Endothelial cell of umbilical vein (primary cell): ENCODE measurements around the gene GARIN5B. TPM values are rescaled to one million over a fixed set of nuclear protein-coding genes. Genes with fewer than 3 reads are reported as not detected.

ENCODE experiments used
- BruUV-seq: library from RNA; stranded (reverse); fragments of 400-500 nt; replicated peaks from 2 replicates; lab custom pipeline; 2021; lab: Mats Ljungman, UMichigan
- CTCF ChIA-PET: fragments of 300-600, 350-600 bp; sonication (Branson Sonifier 250); formaldehyde crosslinking; loops from one replicate; lab custom pipeline; 2021; ENCODE audit warnings: antibody characterized with exemption, inconsistent platforms; lab: Charles Lee
- POLR2A ChIA-PET: fragments of 300-600, 350-600 bp; sonication (Branson Sonifier 250); formaldehyde crosslinking; loops from one replicate; lab custom pipeline; 2021; ENCODE audit warnings: antibody characterized with exemption, inconsistent platforms; lab: Charles Lee
- DNase-seq: peaks from one replicate; pipeline ENCODE4 v3.0.0-alpha.2; 2011; ENCODE audit warnings: low read depth, low spot score
- FAIRE-seq: peaks from 2 replicates; lab custom pipeline; 2011; peaks lifted over from hg19 to GRCh38; lab: Jason Lieb, UNC
- H2AFZ ChIP-seq: 2 replicates; pipeline ENCODE4 v1.6.0; 2012; ENCODE audit warnings: low read depth, low read length, control low read depth, inconsistent platforms
- H3K27ac ChIP-seq: 2 replicates; pipeline ENCODE4 v1.5.1; 2011; ENCODE audit warnings: low read depth, mild to moderate bottlenecking, control low read depth, low read length, moderate library complexity; ENCODE audit not compliant: insufficient read depth
- H3K27me3 ChIP-seq, 2 experiments: 2 replicates each; pipeline versions ENCODE4 v1.6.0 to v1.6.1; 2011; ENCODE audit warnings: low read length in 2 of 2, mixed read lengths in 1 of 2; ENCODE audit not compliant: control insufficient read depth in 2 of 2, insufficient read depth in 2 of 2
- H3K36me3 ChIP-seq, 2 experiments: 2 replicates in 1 of 2; 3 replicates in 1 of 2; pipeline ENCODE4 v1.5.1; 2011; ENCODE audit warnings: low read length in 2 of 2, mild to moderate bottlenecking in 1 of 2, moderate library complexity in 1 of 2; ENCODE audit not compliant: control insufficient read depth in 2 of 2, insufficient read depth in 2 of 2; ENCODE audit errors: extremely low read depth in 1 of 2
- H3K4me1 ChIP-seq: 3 replicates; pipeline ENCODE4 v1.5.1; 2011; ENCODE audit warnings: mild to moderate bottlenecking, low read length; ENCODE audit not compliant: control insufficient read depth, insufficient read depth; ENCODE audit errors: extremely low read depth
- H3K4me2 ChIP-seq: 2 replicates; pipeline ENCODE4 v1.6.1; 2011; ENCODE audit warnings: low read length, control low read depth, mixed read lengths; ENCODE audit not compliant: insufficient read depth
- H3K4me3 ChIP-seq, 3 experiments: fragments of 200-600 bp in 1 of 3; sonication (generic), shearing (Covaris generic) in 1 of 3; replicated peaks in 1 of 3; 2 replicates each; pipeline ENCODE4 v1.5.1; 2011 to 2016; ENCODE audit warnings: control low read depth in 3 of 3, low read length in 3 of 3, mild to moderate bottlenecking in 2 of 3, inconsistent platforms in 1 of 3, low read depth in 1 of 3, moderate library complexity in 1 of 3; ENCODE audit not compliant: insufficient read depth in 1 of 3
- H3K79me2 ChIP-seq: 2 replicates; pipeline ENCODE4 v1.6.0; 2012; ENCODE audit warnings: low read length, inconsistent platforms; ENCODE audit not compliant: control insufficient read depth, insufficient read depth
- H3K9ac ChIP-seq: replicated peaks from 2 replicates; pipeline ENCODE3; 2011; ENCODE audit warnings: low read length, control low read depth; ENCODE audit not compliant: insufficient read depth; ENCODE audit errors: extremely low read depth
- H3K9me1 ChIP-seq: replicated peaks from 3 replicates; pipeline ENCODE4 v1.6.0; 2011; ENCODE audit warnings: mild to moderate bottlenecking, low read length; ENCODE audit not compliant: control insufficient read depth, insufficient read depth; ENCODE audit errors: extremely low read depth
- H3K9me3 ChIP-seq: replicated peaks from 2 replicates; pipeline ENCODE4 v1.5.1; 2012; ENCODE audit warnings: low read length, inconsistent platforms; ENCODE audit not compliant: control insufficient read depth, insufficient read depth
- H4K20me1 ChIP-seq: replicated peaks from 2 replicates; pipeline ENCODE3; 2011; ENCODE audit warnings: mild to moderate bottlenecking, low read length; ENCODE audit not compliant: control insufficient read depth, insufficient read depth; ENCODE audit errors: extremely low read depth
- CTCF ChIP-seq, 2 donors: IDR thresholded peaks; 1 replicate in 1 of 2; 2 replicates in 1 of 2; pipeline ENCODE4 v1.5.1; 2011; ENCODE audit warnings: low read length in 2 of 2, mild to moderate bottlenecking in 2 of 2, moderate library complexity in 2 of 2, control low read depth in 1 of 2, inconsistent platforms in 1 of 2, low read depth in 1 of 2; ENCODE audit not compliant: insufficient read depth in 1 of 2; ENCODE audit errors: extremely low read depth in 1 of 2
- EZH2 ChIP-seq: IDR thresholded peaks from 2 replicates; pipeline ENCODE4 v1.6.1; 2012; ENCODE audit warnings: borderline replicate concordance, low read depth, mild to moderate bottlenecking, moderate library complexity, low read length, inconsistent platforms; ENCODE audit not compliant: severe bottlenecking
- FOS ChIP-seq: IDR thresholded peaks from 2 replicates; pipeline ENCODE4 v1.6.1; 2011; ENCODE audit warnings: mild to moderate bottlenecking, low read length, moderate library complexity, borderline replicate concordance; ENCODE audit not compliant: insufficient read depth
- GATA2 ChIP-seq: IDR thresholded peaks from 2 replicates; pipeline ENCODE4 v1.7.0; 2011; ENCODE audit warnings: low read depth, mild to moderate bottlenecking, moderate library complexity, mixed read lengths, low read length; ENCODE audit not compliant: insufficient read length, insufficient read depth
- JUN ChIP-seq: IDR thresholded peaks from 2 replicates; pipeline ENCODE4 v1.6.1; 2011; ENCODE audit warnings: borderline replicate concordance, low read depth; ENCODE audit not compliant: insufficient read length, insufficient read depth
- MAX ChIP-seq: IDR thresholded peaks from 2 replicates; pipeline ENCODE4 v1.6.1; 2011; ENCODE audit not compliant: insufficient read depth, insufficient read length
- MYC ChIP-seq: IDR thresholded peaks from one replicate; pipeline ENCODE4 v1.6.1; 2011; ENCODE audit warnings: mild to moderate bottlenecking, low read depth, low read length
- POLR2A ChIP-seq: IDR thresholded peaks from 2 replicates; pipeline ENCODE4 v1.6.1; 2012; ENCODE audit warnings: low read depth, mild to moderate bottlenecking, control low read depth, low read length
- POLR2AphosphoS5 ChIP-seq: IDR thresholded peaks from 2 replicates; pipeline ENCODE4 v1.6.1; 2012; ENCODE audit warnings: low read depth, mild to moderate bottlenecking, control low read depth, low read length, moderate library complexity; ENCODE audit not compliant: insufficient read depth
- dilution Hi-C: fragments of 300-500 bp; cut with MboI; formaldehyde crosslinking; loops from one replicate; pipeline ENCODE4 v1.15.0; 2019; ENCODE audit warnings: low sequenced_read_pairs; ENCODE audit not compliant: extremely low pct_ligation_motif_present
- intact Hi-C: fragments of 100-400 bp; cut with micrococcal nuclease; formaldehyde crosslinking; loops from one replicate; pipeline ENCODE4 v1.10.0; 2022
- polyA plus RNA-seq, 4 experiments: library from polyadenylated mRNA; depleted of rRNA in 3 of 4; stranded (reverse) in 3 of 4; unstranded in 1 of 4; fragments of >200 nt; gene quantifications; 2 replicates each; pipeline versions ENCODE4 v1.2.1 to v1.2.3, GENCODE V29; 2011 to 2012; ENCODE audit warnings: missing spikeins in 1 of 4
- total RNA-seq: library from RNA; stranded (reverse); gene quantifications from 2 replicates; pipeline ENCODE4 v1.2.3, GENCODE V29; 2021

GARIN5B gene
- total and polyA plus RNA-seq, 2 donors (not counting 3 experiments of a cell fraction or from before 2014, with no cell fraction given), result not detected

- H3K9ac ChIP-seq, result no peak overlapping the region
- H3K9me3 ChIP-seq, result no peaks in the 10 kb centered on the region
- H3K4me2 ChIP-seq, result no peak overlapping the region
- intact Hi-C loops (no loop called here), dilution Hi-C loops (no loop called here)
- CTCF ChIA-PET, result interaction anchor here (0.9 to 1.8 kb wide), 2 partner anchors 10 to 43 kb away, joined by 3 to 5 read pairs; no protein-coding TSS in a partner anchor
- FAIRE-seq (no peak), DNase-seq (no peak)
- peaks cover 0 to 7% of the 10 kb centered on the region in 2 experiments for H3K36me3 ChIP-seq
- H3K79me2 ChIP-seq, result no peaks in the 10 kb centered on the region
- no peak overlapping the region for H3K27ac ChIP-seq
- no peaks in the 10 kb centered on the region for H4K20me1 ChIP-seq
- H3K27me3 ChIP-seq, result no peaks in the 10 kb centered on the region
- no peak for TF ChIP-seq POLR2AphosphoS5
- no TSS peak for BruUV-seq
- no peak overlapping the region for H2AFZ ChIP-seq
- POLR2A ChIA-PET, result no interaction called here
- peaks cover 7% of the 10 kb centered on the region for H3K4me1 ChIP-seq
- H3K9me1 ChIP-seq, result no peaks in the 10 kb centered on the region
- H3K4me3 ChIP-seq, result no peak overlapping the region
Measured at GRCh38 chr19:55345101-55345817, 17.8 kb downstream of the GARIN5B start.

GRCh38 chr19:55344444-55344843 is 18.6 kb downstream of the GARIN5B start:
- Histone ChIP-seq H3K9ac (no peak overlapping the region), H2AFZ (no peak overlapping the region)

More at GRCh38 chr19:55344444-55344843, 18.6 kb downstream of the GARIN5B start:
- no peaks in the 10 kb centered on the region for H3K27me3 ChIP-seq
- H4K20me1 ChIP-seq, result no peaks in the 10 kb centered on the region
- H3K4me1 ChIP-seq, result peaks cover 10% of the 10 kb centered on the region
- TF ChIP-seq EZH2, result no peak
- no peak for TF ChIP-seq JUN
- no peak for TF ChIP-seq MAX
- TF ChIP-seq FOS, result no peak
- no peak for TF ChIP-seq CTCF (IDR thresholded peaks at IDR 0.05; ENCODE audit: extremely low read depth in 1 of 2, insufficient read depth in 1 of 2, low read depth in 1 of 2, low read length in 2 of 2)
- TF ChIP-seq POLR2A, result no peak
- no peak for TF ChIP-seq GATA2
- no peak for TF ChIP-seq MYC
- no peak for TF ChIP-seq POLR2AphosphoS5
- ChIA-PET CTCF (interaction anchor here (1.8 kb wide), 1 partner anchor 43 kb away, joined by 5 read pairs; no protein-coding TSS in a partner anchor), POLR2A (no interaction called here)
- FAIRE-seq (no peak), DNase-seq (no peak)
- no peaks in the 10 kb centered on the region for H3K9me1 ChIP-seq
- dilution Hi-C loops, result no loop called here
- peaks cover 0 to 7% of the 10 kb centered on the region in 2 experiments for H3K36me3 ChIP-seq
- no peak overlapping the region for H3K4me2 ChIP-seq
- H3K4me3 ChIP-seq, result no peak overlapping the region
- intact Hi-C loops, result no loop called here
- no TSS peak for BruUV-seq
- H3K9me3 ChIP-seq, result no peaks in the 10 kb centered on the region
- no peak overlapping the region for H3K27ac ChIP-seq
- no peaks in the 10 kb centered on the region for H3K79me2 ChIP-seq
